Measurements from ENCODE around the gene DPF3. TPM values are rescaled to one million over a fixed set of nuclear protein-coding genes. Genes with fewer than 3 reads are reported as not detected.

The DPF3 gene
- total and polyA plus RNA-seq, 2 of the 13 experiments (the other 11 are each of a cell fraction or from before 2014, with no cell fraction given) = 0.09 to 0.60 TPM

GRCh38 chr14:72878746-72879145 is 15.2 kb downstream of the DPF3 start:
- intact Hi-C loops (cut with micrococcal nuclease; ENCODE audit: unreplicated experiment) (no loop called here), in situ Hi-C loops (cut with HindIII; ENCODE audit: extremely low pct_ligation_motif_present, low pct_unique_long_range_greater_than_20kb) (no loop called here)
- FAIRE-seq (no peak), DNase-seq (ENCODE audit: low spot score) (no peak), ATAC-seq (no peak)
- Histone ChIP-seq H4K20me1 (ENCODE audit: insufficient read depth, low read length) (no peaks in the 10 kb centered on the region), H2AFZ (ENCODE audit: low read length) (no peak overlapping the region), H3K27me3 (ENCODE audit: control insufficient read depth in 1 of 2, insufficient read depth in 2 of 2, low read length in 2 of 2) (peaks cover 2 to 6% of the 10 kb centered on the region in 2 experiments; a peak in 2 of 5 replicates), H3K9ac (ENCODE audit: insufficient read depth, low read depth, low read length) (no peak overlapping the region), H3K79me2 (ENCODE audit: insufficient read depth, low read length) (no peaks in the 10 kb centered on the region), H3K36me3 (replicated peaks in 1 of 2; ENCODE audit: control insufficient read depth in 1 of 2, insufficient read depth in 2 of 2, low read length in 2 of 2) (no peaks in the 10 kb centered on the region), H3K9me3 (ENCODE audit: low read length) (no peaks in the 10 kb centered on the region), H3K4me3 (replicated peaks in 1 of 3; ENCODE audit: insufficient read depth in 1 of 3, low read depth in 2 of 3, low read length in 3 of 3) (no peak overlapping the region), H3K4me2 (ENCODE audit: low read depth, low read length) (no peak overlapping the region), H3K4me1 (ENCODE audit: insufficient read depth, low read length) (no peaks in the 10 kb centered on the region), H3K27ac (ENCODE audit: extremely low read length, insufficient read depth, low read length) (no peak overlapping the region)
- BruUV-seq (replicated peaks) = no TSS peak
- TF ChIP-seq SATB2 (CRISPR knock-in tag; IDR thresholded peaks at IDR 0.05) = no peak
- ChIA-PET CTCF (ENCODE audit: low intra/inter-chr PET ratio, low total read pairs) (no interaction called here), POLR2A (no interaction called here)
- WGBS (ENCODE audit: low lambda C conversion rate) = 16% methylated on average over 4 of the region's 5 CpGs

DNA sequence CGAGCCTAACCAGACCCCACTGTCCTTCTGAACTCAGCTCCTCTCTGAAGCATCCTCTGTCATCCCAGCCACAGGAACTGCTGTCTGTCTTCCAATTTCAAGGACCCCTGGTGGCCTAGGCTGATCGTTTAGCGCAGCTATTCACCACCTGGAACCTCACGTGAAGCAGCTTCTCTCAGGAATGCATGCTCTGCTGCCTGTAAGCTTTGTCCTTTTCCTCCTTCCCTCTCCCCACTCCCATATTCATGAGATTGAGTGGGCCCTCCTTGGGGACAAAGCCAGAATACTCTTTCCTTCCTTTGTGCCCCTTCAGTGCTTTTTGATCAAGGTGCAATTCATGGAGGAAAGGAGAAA is 17.2 kb downstream of the DPF3 start:
- Histone ChIP-seq H3K4me1 (ENCODE audit: insufficient read depth, low read length) (no peaks in the 10 kb centered on the region), H3K36me3 (replicated peaks in 1 of 2; ENCODE audit: control insufficient read depth in 1 of 2, insufficient read depth in 2 of 2, low read length in 2 of 2) (no peaks in the 10 kb centered on the region), H3K27ac (ENCODE audit: extremely low read length, insufficient read depth, low read length) (no peak overlapping the region), H3K79me2 (ENCODE audit: insufficient read depth, low read length) (no peaks in the 10 kb centered on the region), H3K9me3 (ENCODE audit: low read length) (no peaks in the 10 kb centered on the region), H2AFZ (ENCODE audit: low read length) (no peak overlapping the region), H3K4me3 (replicated peaks in 1 of 3; ENCODE audit: insufficient read depth in 1 of 3, low read depth in 2 of 3, low read length in 3 of 3) (no peak overlapping the region), H4K20me1 (ENCODE audit: insufficient read depth, low read length) (no peaks in the 10 kb centered on the region), H3K27me3 (ENCODE audit: control insufficient read depth in 1 of 2, insufficient read depth in 2 of 2, low read length in 2 of 2) (peaks cover 0 to 6% of the 10 kb centered on the region in 2 experiments; a peak in 2 of 5 replicates), H3K9ac (ENCODE audit: insufficient read depth, low read depth, low read length) (no peak overlapping the region), H3K4me2 (ENCODE audit: low read depth, low read length) (no peak overlapping the region)
- BruUV-seq (replicated peaks) = no TSS peak
- WGBS (ENCODE audit: low lambda C conversion rate) = 29% methylated on average over 4 of the region's 4 CpGs
- ChIA-PET CTCF (ENCODE audit: low intra/inter-chr PET ratio, low total read pairs) (no interaction called here), POLR2A (no interaction called here)
- TF ChIP-seq GLI4 (CRISPR knock-in tag; IDR thresholded peaks at IDR 0.05; ENCODE audit: borderline replicate concordance) (no peak), ZNF136 (CRISPR knock-in tag; IDR thresholded peaks at IDR 0.05; ENCODE audit: low read depth) (no peak), DNMT3B (CRISPR knock-in tag; conservative IDR thresholded peaks at IDR 0.05) (no peak), ZNF724P (CRISPR knock-in tag; IDR thresholded peaks at IDR 0.05; ENCODE audit: borderline replicate concordance) (no peak)
- no peak for FAIRE-seq
- ATAC-seq = no peak; the same call in 1 of the 3 replicates
- in situ Hi-C loops (cut with HindIII; ENCODE audit: extremely low pct_ligation_motif_present, low pct_unique_long_range_greater_than_20kb) (no loop called here), intact Hi-C loops (cut with micrococcal nuclease; ENCODE audit: unreplicated experiment) (no loop called here)
- DNase-seq (ENCODE audit: low spot score) = no peak
